ENCODE measurements around the gene POLR2F.
"Not testable (repeated sequence)": the region's sequence is repeated elsewhere in the genome, so short reads cannot be mapped to it uniquely, and the experiment has no call there.

POLR2F gene

DNA sequence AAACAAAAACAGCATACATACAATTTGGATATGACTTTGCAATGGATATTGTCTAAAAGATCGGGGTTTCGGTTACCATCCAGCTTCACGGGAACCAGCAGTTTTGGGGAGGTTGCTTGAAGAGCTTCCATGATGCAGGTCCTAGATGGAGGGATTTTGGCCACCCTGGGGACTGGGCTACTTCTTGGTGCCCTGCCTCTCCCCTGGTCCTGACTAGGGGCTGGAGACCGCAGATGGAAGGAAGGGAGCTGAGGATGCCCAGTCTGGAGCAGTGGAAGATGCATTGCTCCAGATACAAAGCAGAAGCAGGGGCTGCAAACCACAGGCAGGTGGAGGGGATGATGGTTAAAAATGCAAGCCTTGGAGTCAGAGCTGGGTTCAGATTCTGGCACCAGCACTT is 17.4 kb downstream of the POLR2F start:
- H3K4me3 ChIP-seq (ENCODE audit: low read length): no peak overlapping the region
- H2AFZ ChIP-seq (ENCODE audit: low read depth, low read length): no peak overlapping the region
- H3K9me3 ChIP-seq (ENCODE audit: low read length): no peaks in the 10 kb centered on the region
- no peaks in the 10 kb centered on the region for H3K27me3 ChIP-seq (ENCODE audit: insufficient read depth, low read length)
- peaks cover 24% of the 10 kb centered on the region for H3K36me3 ChIP-seq (ENCODE audit: insufficient read depth, low read length)
- no peaks in the 10 kb centered on the region for H3K4me1 ChIP-seq (ENCODE audit: insufficient read depth, low read length)

DNA sequence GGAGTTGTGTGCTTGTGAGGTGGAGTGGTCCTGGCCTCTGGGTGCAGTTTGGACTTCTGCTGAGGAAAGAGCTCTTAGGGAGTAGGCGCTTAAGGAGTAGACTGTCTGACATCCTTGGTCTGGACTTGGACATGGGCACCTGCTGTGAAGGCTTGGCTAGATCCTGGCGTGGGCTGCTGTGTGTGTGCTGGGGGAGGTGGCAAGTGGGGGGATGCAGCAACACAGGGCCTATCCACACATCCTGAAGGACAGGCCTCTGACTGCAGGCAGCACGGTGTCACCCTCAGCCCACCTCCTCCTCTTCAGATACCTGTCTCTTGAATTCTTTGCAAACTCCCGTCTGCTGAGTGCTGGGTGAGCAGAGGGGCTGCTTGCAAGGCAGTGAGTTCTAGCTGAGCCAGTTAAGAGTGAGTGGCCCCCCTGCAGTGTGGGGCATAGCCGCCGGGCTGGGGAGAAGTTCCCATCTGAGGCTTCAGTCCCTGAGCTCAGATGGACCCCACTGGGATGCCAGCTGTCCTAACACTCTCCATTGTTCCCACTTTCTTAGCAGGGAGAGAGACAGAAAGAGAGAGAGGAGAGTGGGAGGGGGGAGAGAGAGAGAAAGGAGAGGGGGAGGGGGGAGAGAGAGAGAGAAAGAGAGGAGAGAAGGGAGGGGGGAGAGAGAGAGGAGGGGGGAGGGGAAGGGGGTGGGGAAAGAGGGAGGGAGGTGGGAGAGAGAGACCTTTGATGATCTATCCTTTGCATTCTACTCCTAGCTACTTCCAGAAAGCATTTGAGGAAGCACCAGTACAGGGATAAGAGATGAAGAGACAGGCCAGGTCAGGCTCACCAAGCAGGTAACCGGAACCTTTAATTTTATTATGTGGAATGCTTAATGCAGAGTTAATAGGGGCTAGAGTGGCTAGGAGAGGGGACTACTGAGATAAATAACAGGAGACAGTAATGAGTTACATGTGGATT is 18.3 kb downstream of the POLR2F start:
- H3K4me3 ChIP-seq (ENCODE audit: low read length): no peak overlapping the region
- H3K9me3 ChIP-seq (ENCODE audit: low read length): no peaks in the 10 kb centered on the region
- H3K27me3 ChIP-seq (ENCODE audit: insufficient read depth, low read length): no peaks in the 10 kb centered on the region
- peaks cover 24% of the 10 kb centered on the region for H3K36me3 ChIP-seq (ENCODE audit: insufficient read depth, low read length)
- H3K4me1 ChIP-seq (ENCODE audit: insufficient read depth, low read length): no peaks in the 10 kb centered on the region
- no peak overlapping the region for H2AFZ ChIP-seq (ENCODE audit: low read depth, low read length)

DNA sequence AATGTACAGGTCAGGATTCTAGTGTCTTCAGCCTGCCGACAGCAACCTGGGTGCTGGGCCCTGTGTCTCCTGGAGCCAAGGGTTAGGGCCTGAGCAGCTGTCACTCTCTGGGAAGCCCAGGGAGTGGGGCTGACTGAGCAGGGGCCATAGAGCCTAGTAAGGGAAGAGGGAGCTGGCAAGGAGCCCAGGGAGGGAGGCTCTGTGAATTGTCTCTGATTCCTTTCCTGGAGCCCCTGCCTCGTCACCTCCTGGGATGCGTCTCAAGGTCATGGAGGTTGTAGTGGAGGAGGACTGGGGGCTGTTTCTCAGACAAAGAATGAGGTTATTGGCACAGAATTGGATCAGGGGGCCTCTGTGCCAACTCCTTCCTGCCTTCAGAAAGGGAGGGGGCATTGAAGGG is 19.0 kb downstream of the POLR2F start:
- no peaks in the 10 kb centered on the region for H3K9me3 ChIP-seq (ENCODE audit: low read length)
- no peaks in the 10 kb centered on the region for H3K4me1 ChIP-seq (ENCODE audit: insufficient read depth, low read length)
- H3K4me3 ChIP-seq (ENCODE audit: low read length): no peak overlapping the region
- no peak overlapping the region for H2AFZ ChIP-seq (ENCODE audit: low read depth, low read length)
- H3K36me3 ChIP-seq (ENCODE audit: insufficient read depth, low read length): peaks cover 16% of the 10 kb centered on the region
- no peaks in the 10 kb centered on the region for H3K27me3 ChIP-seq (ENCODE audit: insufficient read depth, low read length)

DNA sequence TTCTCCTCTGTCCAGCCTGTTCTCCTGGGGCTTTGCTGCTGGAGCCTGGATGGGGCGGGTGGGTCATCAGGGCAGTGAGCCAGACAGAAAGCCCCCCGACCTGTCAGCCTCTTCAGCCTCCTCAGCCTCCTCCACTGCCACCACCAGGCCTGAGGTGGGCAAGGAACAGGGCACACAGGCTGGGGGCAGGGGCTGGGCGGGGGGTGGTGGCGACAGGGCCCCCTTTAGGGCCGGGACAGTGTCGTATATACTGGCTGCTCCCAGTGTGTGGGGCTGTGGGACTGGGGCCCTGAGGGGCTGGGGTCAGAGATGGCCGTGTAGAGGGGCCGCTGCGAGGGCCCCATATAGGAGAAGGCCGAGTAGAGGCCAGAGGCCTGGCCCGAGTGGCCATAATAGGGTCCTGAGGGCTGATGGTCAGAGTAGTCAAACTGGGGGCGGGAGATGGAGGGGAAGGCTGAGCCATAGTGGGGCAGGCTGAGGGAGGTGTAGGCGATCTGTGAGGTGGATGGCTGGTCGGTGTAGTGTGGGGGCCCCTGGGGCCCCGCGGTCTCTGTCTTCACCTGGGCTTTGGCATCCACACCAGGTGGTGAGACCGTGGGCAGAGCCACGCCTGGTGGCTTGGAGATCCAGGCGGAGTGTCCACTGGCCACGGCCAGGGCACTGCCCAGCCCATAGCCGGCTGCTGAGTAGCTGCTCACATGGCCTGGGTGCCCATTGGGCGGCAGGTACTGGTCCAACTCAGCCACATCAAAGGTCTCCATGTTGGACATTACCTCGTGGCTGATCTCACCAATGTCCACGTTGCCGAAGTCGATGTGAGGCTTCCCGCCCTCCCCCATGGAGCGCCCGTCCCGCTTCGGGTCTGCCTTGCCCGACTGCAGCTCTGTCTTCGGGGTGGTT is 20.0 kb downstream of the POLR2F start:
- Histone ChIP-seq H2AFZ (ENCODE audit: low read depth, low read length) (no peak overlapping the region), H3K4me3 (ENCODE audit: low read length) (no peak overlapping the region), H3K36me3 (ENCODE audit: insufficient read depth, low read length) (peaks cover 6% of the 10 kb centered on the region), H3K27me3 (ENCODE audit: insufficient read depth, low read length) (no peaks in the 10 kb centered on the region), H3K9me3 (ENCODE audit: low read length) (no peaks in the 10 kb centered on the region), H3K4me1 (ENCODE audit: insufficient read depth, low read length) (no peaks in the 10 kb centered on the region)

DNA sequence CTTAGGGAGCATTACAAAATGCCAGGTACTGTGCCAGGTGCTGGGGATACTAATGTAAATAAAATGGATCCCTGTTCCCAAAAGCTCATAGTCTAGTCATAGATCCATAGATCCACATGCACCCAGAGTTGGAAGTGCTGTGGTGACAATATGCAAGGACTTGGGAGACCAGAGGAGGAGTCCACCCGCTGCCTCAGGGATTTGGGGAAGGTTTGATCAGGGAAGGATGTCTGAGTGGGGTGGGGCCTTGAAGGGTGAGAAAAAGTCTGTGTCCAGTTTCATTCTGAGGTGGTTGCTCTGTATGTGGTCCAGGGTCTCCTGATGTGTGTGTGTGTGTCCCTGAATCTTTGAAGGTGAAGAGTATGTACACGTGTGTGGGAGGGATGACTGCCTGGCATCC is 21.7 kb downstream of the POLR2F start:
- no peaks in the 10 kb centered on the region for H3K4me1 ChIP-seq (ENCODE audit: insufficient read depth, low read length)
- no peaks in the 10 kb centered on the region for H3K9me3 ChIP-seq (ENCODE audit: low read length)
- no peak overlapping the region for H3K4me3 ChIP-seq (ENCODE audit: low read length)
- H2AFZ ChIP-seq (ENCODE audit: low read depth, low read length): no peak overlapping the region
- H3K27me3 ChIP-seq (ENCODE audit: insufficient read depth, low read length): no peaks in the 10 kb centered on the region
- H3K36me3 ChIP-seq (ENCODE audit: insufficient read depth, low read length): peaks cover 3% of the 10 kb centered on the region

DNA sequence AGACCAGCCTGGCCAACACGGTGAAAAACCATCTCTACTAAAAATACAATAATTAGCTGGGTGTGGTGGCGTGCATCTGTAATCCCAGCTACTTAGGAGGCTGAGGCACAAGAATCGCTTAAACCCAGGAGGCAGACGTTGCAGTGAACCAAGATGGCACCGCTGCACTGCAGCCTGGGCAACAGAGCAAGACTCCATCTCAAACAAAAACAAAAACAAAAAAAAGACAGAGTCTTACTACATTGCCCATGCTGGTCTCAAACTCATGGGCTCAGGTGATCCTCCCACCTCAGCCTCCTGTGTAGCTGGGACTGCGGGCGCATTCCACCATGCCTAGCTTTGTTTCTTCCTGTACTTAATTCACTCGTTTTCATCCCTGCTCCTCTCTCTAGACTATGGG is 22.5 kb downstream of the POLR2F start:
- H3K9me3 ChIP-seq (ENCODE audit: low read length); H3K27me3 ChIP-seq (ENCODE audit: insufficient read depth, low read length); H3K36me3 ChIP-seq (ENCODE audit: insufficient read depth, low read length); H3K4me1 ChIP-seq (ENCODE audit: insufficient read depth, low read length); H2AFZ ChIP-seq (ENCODE audit: low read depth, low read length); H3K4me3 ChIP-seq (ENCODE audit: low read length): not testable (repeated sequence)

DNA sequence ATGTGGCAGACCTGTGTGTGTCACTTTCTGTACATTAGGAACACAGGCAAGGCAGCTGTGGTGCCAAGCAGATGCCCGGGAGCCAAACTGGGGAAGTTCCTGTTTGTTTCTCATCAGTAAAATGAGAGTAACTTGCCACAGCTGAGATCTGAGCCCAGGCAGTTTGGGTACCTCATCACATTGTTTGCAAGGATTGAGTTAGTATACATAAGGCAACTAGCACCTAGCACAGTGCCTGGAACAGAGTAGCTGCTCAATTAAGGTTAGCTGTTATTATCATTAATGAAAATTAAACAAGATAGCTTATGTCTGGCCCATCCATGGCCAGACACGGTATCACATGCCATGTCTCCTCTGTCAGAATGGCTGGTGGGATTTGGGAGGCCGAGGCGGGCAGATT is 23.0 kb downstream of the POLR2F start:
- Histone ChIP-seq H3K4me3 (ENCODE audit: low read length) (no peak overlapping the region), H3K27me3 (ENCODE audit: insufficient read depth, low read length) (no peaks in the 10 kb centered on the region), H2AFZ (ENCODE audit: low read depth, low read length) (no peak overlapping the region), H3K4me1 (ENCODE audit: insufficient read depth, low read length) (no peaks in the 10 kb centered on the region), H3K36me3 (ENCODE audit: insufficient read depth, low read length) (peaks cover 3% of the 10 kb centered on the region), H3K9me3 (ENCODE audit: low read length) (no peaks in the 10 kb centered on the region)

DNA sequence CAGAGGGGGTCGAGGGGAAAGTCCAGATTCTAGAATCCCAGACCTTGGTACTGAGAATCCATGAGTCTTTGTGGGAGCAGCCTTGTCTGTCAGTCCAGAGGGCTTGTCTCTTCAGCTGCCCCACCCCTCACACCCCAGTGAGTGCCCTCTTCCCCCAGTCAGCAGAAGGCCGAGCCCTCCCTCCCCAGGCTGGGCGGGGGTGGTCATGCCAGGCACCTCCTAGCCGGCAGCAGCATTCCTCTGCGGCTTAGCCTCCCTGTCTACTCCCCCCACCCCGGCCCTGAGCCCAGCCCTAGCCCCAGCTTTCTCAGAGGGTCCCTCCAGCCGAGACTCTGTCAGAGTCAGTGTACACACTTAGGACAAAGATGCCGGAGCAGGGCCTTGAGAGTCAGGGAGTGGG is 26.3 kb downstream of the POLR2F start:
- no peak overlapping the region for H2AFZ ChIP-seq (ENCODE audit: low read depth, low read length)
- no peaks in the 10 kb centered on the region for H3K9me3 ChIP-seq (ENCODE audit: low read length)
- H3K27me3 ChIP-seq (ENCODE audit: insufficient read depth, low read length): no peaks in the 10 kb centered on the region
- no peaks in the 10 kb centered on the region for H3K4me1 ChIP-seq (ENCODE audit: insufficient read depth, low read length)
- H3K4me3 ChIP-seq (ENCODE audit: low read length): no peak overlapping the region
- H3K36me3 ChIP-seq (ENCODE audit: insufficient read depth, low read length): peaks cover 3% of the 10 kb centered on the region

DNA sequence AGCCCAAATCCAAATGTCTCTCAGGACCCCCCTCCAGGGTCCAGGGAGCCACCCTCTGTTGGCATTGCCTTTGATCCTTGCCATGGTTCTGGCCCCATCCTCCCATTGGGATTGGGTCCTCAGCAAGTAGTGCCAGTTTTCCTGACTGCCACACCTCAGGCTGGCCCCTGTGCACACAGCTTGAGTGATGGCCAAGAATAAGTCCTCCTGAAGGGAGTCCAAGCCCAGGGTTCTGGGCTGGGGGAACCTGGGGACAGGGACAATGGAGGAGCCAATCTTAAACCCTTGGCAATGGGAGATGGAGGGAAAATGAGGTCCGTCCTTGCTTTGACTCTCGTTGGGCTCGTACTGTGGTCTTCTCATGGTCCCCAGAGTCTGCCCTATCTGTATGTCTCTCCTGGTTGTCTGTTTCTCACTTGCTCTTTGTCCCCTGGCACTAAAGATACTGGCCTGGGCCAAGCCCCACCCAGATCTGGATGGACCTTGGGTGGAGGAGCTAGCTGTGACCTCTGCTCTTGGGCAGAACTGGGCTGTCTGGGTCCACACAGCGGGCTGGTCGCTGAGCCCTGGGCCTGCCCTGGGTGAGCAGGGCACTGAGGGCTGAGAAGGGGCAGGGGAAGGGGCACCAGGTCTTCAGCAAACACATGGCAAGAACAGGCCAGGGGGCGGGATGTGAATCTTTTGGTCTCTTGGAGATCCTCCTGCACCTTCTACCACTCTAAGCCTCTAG is 27.9 kb downstream of the POLR2F start:
- H3K27me3 ChIP-seq (ENCODE audit: insufficient read depth, low read length): no peaks in the 10 kb centered on the region
- H3K4me3 ChIP-seq (ENCODE audit: low read length): no peak overlapping the region
- H3K36me3 ChIP-seq (ENCODE audit: insufficient read depth, low read length): no peaks in the 10 kb centered on the region
- H2AFZ ChIP-seq (ENCODE audit: low read depth, low read length): no peak overlapping the region
- H3K9me3 ChIP-seq (ENCODE audit: low read length): no peaks in the 10 kb centered on the region
- H3K4me1 ChIP-seq (ENCODE audit: insufficient read depth, low read length): no peaks in the 10 kb centered on the region

DNA sequence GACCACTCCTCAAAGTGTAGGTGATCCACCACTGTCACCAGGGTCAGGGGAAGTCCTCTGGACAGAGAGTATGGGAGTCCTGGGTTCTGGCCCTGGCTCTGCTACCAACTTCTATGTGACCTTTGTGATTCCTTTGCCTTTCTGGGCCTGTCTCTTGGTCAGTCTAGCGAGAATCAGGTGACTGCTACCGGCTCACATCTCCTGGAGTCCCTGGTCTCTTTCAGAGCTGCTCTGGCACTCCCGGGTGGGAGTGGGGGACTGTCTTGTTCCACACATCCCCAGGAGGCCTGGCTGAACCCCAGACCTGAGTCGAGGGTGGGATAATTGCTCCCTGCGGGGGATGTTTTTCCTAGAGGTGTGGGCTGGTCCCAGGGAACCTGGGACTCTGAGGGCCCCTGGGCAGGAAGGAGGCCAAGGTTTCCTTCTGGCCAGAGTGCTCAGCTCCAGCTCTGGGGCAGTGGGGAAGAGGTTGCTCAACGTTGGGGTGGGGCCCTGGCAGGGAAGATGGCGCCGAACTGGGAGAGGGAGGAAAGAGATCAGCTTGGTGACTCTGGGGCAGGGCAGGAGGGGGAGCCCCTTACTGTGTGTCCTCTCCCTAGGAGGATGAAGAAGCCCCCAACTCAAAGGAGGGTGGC is 28.8 kb downstream of the POLR2F start:
- Histone ChIP-seq H3K4me3 (ENCODE audit: low read length) (no peak overlapping the region), H3K27me3 (ENCODE audit: insufficient read depth, low read length) (no peaks in the 10 kb centered on the region), H3K9me3 (ENCODE audit: low read length) (no peaks in the 10 kb centered on the region), H2AFZ (ENCODE audit: low read depth, low read length) (no peak overlapping the region), H3K36me3 (ENCODE audit: insufficient read depth, low read length) (no peaks in the 10 kb centered on the region), H3K4me1 (ENCODE audit: insufficient read depth, low read length) (no peaks in the 10 kb centered on the region)

DNA sequence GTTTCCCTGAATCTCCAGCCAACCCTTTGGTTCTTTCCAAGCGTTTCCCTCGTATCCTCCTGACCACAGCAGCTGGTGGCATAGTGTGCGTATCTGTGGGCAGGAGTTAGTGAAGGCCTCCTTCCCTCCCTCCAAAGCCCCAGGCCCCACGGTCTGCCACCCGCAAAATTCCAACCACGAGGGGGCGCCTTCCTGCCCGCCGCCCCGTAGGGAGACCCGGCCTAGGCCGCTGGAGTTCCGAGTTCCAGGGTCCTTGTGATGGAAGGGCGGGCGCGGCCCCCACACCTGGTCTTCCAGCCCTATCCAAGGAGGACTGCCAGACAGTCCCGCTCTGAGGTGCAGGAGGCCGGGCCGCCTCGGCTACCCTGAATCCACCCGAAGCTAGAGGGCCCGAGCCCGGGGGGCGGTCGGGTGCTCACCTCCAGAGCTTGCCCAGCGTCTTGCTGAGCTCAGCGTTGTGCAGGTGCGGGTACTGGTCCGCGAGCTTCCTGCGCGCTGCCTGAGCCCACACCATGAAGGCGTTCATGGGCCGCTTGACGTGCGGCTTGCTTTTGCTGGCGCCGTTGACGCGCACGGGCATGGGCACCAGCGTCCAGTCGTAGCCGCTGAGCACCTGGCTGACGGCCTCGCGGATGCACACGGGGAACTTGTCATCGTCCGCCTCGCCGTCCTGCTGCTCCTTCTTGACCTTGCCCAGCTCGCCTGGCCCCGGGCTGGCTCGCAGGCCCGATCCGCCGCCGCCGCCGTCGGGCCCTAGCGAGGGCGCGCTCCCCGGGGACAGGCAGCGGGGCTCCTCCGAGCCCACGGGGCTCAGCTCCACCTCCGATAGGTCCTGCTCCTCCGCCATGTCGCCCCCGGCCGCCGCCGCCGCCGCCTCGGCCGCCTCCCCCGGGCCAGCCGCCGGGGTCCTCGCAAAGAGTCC is 29.7 kb downstream of the POLR2F start:
- Histone ChIP-seq H2AFZ (ENCODE audit: low read depth, low read length) (no peak overlapping the region), H3K36me3 (ENCODE audit: insufficient read depth, low read length) (no peaks in the 10 kb centered on the region), H3K4me1 (ENCODE audit: insufficient read depth, low read length) (no peaks in the 10 kb centered on the region), H3K4me3 (ENCODE audit: low read length) (no peak overlapping the region), H3K9me3 (ENCODE audit: low read length) (no peaks in the 10 kb centered on the region), H3K27me3 (ENCODE audit: insufficient read depth, low read length) (no peaks in the 10 kb centered on the region)
